Right atrium auricular region (tissue), 2 donors: Measurements from ENCODE around the gene TRIM69. TPM values are rescaled to one million over a fixed set of nuclear protein-coding genes. Genes with fewer than 3 reads are reported as not detected.
"Not testable (repeated sequence)": the region's sequence is repeated elsewhere in the genome, so short reads cannot be mapped to it uniquely, and the experiment has no call there.

ENCODE experiments used
- DNase-seq: peaks from one replicate; pipeline ENCODE4 v3.0.0-alpha.2; 2019; ENCODE audit warnings: low spot score
- H3K27ac ChIP-seq, 2 donors: fragments of 200-600 bp; sonication (generic); 1 replicate in 1 of 2; 2 replicates in 1 of 2; pipeline ENCODE4 v1.5.1; 2016 to 2019
- H3K27me3 ChIP-seq, 2 donors: fragments of 200-600 bp; sonication (generic); one replicate each; pipeline versions ENCODE4 v1.5.1 to v1.6.0; 2017 to 2019
- H3K36me3 ChIP-seq: fragments of 200-600 bp; sonication (generic); one replicate; pipeline ENCODE4 v1.5.1; 2016
- H3K4me1 ChIP-seq, 2 donors: fragments of 200-600 bp; sonication (generic); one replicate each; pipeline versions ENCODE4 v1.5.1 to v1.6.0; 2017 to 2019
- H3K4me3 ChIP-seq, 2 donors: fragments of 200-600 bp; sonication (generic); 1 replicate in 1 of 2; 2 replicates in 1 of 2; pipeline ENCODE4 v1.5.1; 2017 to 2019; ENCODE audit warnings: mild to moderate bottlenecking in 1 of 2, moderate library complexity in 1 of 2
- H3K9me3 ChIP-seq, 2 donors: fragments of 200-600 bp; sonication (generic); one replicate each; pipeline ENCODE4 v1.5.1; 2019
- CTCF ChIP-seq, 2 donors: fragments of 200-600 bp; sonication (generic); IDR thresholded peaks; one replicate each; pipeline ENCODE4 v1.5.1; 2019; ENCODE audit warnings: antibody characterized with exemption in 2 of 2
- total RNA-seq, 2 donors: library from RNA; depleted of rRNA; stranded (reverse); fragments of >200 nt; gene quantifications; one replicate each; pipeline ENCODE4 v1.1.0, GENCODE V29; 2016

Gene TRIM69
- total RNA-seq, 2 donors from 2014 or later: 28.9 to 55.1 TPM

GRCh38 chr15:44697014-44697413, 39.3 kb upstream of the TRIM69 start:
- DNase-seq: no peak
- H3K27me3 ChIP-seq: no peaks in the 10 kb centered on the region
- no peaks in the 10 kb centered on the region for H3K9me3 ChIP-seq
- TF ChIP-seq CTCF (IDR thresholded peaks at IDR 0.05): no peak
- H3K36me3 ChIP-seq: no peaks in the 10 kb centered on the region
- no peak overlapping the region for H3K27ac ChIP-seq
- no peaks in the 10 kb centered on the region for H3K4me1 ChIP-seq
- H3K4me3 ChIP-seq: no peak overlapping the region

- Histone ChIP-seq H3K27ac (no peak overlapping the region), H3K4me3 (no peak overlapping the region), H3K27me3 (no peaks in the 10 kb centered on the region), H3K4me1 (no peaks in the 10 kb centered on the region), H3K36me3 (no peaks in the 10 kb centered on the region), H3K9me3 (peaks cover 0 to 4% of the 10 kb centered on the region in 2 donors)
- no peak for DNase-seq
- TF ChIP-seq CTCF (IDR thresholded peaks at IDR 0.05): no peak
Observed at GRCh38 chr15:44698641-44699040, 37.7 kb upstream of the TRIM69 start.

- H3K4me3 ChIP-seq, H3K9me3 ChIP-seq, H3K4me1 ChIP-seq, DNase-seq, H3K27ac ChIP-seq, H3K27me3 ChIP-seq, H3K36me3 ChIP-seq: not testable (repeated sequence)
Observed at GRCh38 chr15:44700676-44701075, 35.7 kb upstream of the TRIM69 start.

GRCh38 chr15:44705986-44706385, 30.3 kb upstream of the TRIM69 start:
- DNase-seq: no peak
- Histone ChIP-seq H3K27ac (no peak overlapping the region), H3K4me1 (no peaks in the 10 kb centered on the region), H3K9me3 (peaks cover 0 to 4% of the 10 kb centered on the region in 2 donors), H3K27me3 (no peaks in the 10 kb centered on the region), H3K4me3 (no peak overlapping the region), H3K36me3 (no peaks in the 10 kb centered on the region)
- TF ChIP-seq CTCF (IDR thresholded peaks at IDR 0.05): no peak

GRCh38 chr15:44706401-44706800, 29.9 kb upstream of the TRIM69 start:
- TF ChIP-seq CTCF (IDR thresholded peaks at IDR 0.05): no peak
- H3K4me1 ChIP-seq: no peaks in the 10 kb centered on the region

GRCh38 chr15:44706946-44707636, 29.2 kb upstream of the TRIM69 start:
- no peaks in the 10 kb centered on the region for H3K4me1 ChIP-seq
- H3K36me3 ChIP-seq: no peaks in the 10 kb centered on the region
- DNase-seq: no peak
- no peak for TF ChIP-seq CTCF (IDR thresholded peaks at IDR 0.05)
- H3K9me3 ChIP-seq: peaks cover 0 to 4% of the 10 kb centered on the region in 2 donors
- no peaks in the 10 kb centered on the region for H3K27me3 ChIP-seq
- no peak overlapping the region for H3K27ac ChIP-seq
- H3K4me3 ChIP-seq: no peak overlapping the region

More at GRCh38 chr15:44706401-44706800, 29.9 kb upstream of the TRIM69 start:
- Histone ChIP-seq H3K27me3 (no peaks in the 10 kb centered on the region), H3K36me3 (no peaks in the 10 kb centered on the region), H3K27ac (no peak overlapping the region), H3K4me3 (no peak overlapping the region), H3K9me3 (peaks cover 0 to 4% of the 10 kb centered on the region in 2 donors)
- no peak for DNase-seq
